ENCODE measurements around the gene IDUA.
"Not testable (repeated sequence)": the region's sequence is repeated elsewhere in the genome, so short reads cannot be mapped to it uniquely, and the experiment has no call there.

Gene IDUA

GRCh38 chr4:1047976-1048772 lies 61.3 kb downstream of the IDUA start:
- DNase-seq, result no peak

GRCh38 chr4:1048773-1049590 lies 62.1 kb downstream of the IDUA start:
- no peak for DNase-seq

- DNase-seq, result no peak
Observed at GRCh38 chr4:1049591-1049905, 62.7 kb downstream of the IDUA start.

GRCh38 chr4:1050486-1051213 lies 63.8 kb downstream of the IDUA start:
- no peak for DNase-seq

GRCh38 chr4:1051472-1051871 lies 64.6 kb downstream of the IDUA start:
- no peak for DNase-seq

GRCh38 chr4:1052231-1052671 lies 65.4 kb downstream of the IDUA start:
- no peak for DNase-seq

- DNase-seq, result no peak
Observed at GRCh38 chr4:1053080-1053661, 66.3 kb downstream of the IDUA start.

GRCh38 chr4:1053891-1054290 lies 67.0 kb downstream of the IDUA start:
- DNase-seq, result not testable (repeated sequence)

Measured in NCI-H82 (cell line).